Esophagus squamous epithelium (tissue), 4 donors: ENCODE results near the gene PLSCR4.

Source experiments
- CTCF ChIP-seq, 6 experiments: fragments of 450-650 bp in 4 of 6; fragments of 200-600 bp in 2 of 6; sonication (generic) in 2 of 6; IDR thresholded peaks; one replicate each; pipeline ENCODE4 v1.5.1; 2016 to 2019; ENCODE audit warnings: antibody characterized with exemption in 6 of 6, mild to moderate bottlenecking in 4 of 6, moderate library complexity in 4 of 6
- POLR2A ChIP-seq, 4 donors: fragments of 450-650 bp; IDR thresholded peaks; one replicate each; pipeline ENCODE4 v1.6.1; 2017; ENCODE audit warnings: antibody characterized with exemption in 4 of 4, mild to moderate bottlenecking in 4 of 4, moderate library complexity in 3 of 4

DNA sequence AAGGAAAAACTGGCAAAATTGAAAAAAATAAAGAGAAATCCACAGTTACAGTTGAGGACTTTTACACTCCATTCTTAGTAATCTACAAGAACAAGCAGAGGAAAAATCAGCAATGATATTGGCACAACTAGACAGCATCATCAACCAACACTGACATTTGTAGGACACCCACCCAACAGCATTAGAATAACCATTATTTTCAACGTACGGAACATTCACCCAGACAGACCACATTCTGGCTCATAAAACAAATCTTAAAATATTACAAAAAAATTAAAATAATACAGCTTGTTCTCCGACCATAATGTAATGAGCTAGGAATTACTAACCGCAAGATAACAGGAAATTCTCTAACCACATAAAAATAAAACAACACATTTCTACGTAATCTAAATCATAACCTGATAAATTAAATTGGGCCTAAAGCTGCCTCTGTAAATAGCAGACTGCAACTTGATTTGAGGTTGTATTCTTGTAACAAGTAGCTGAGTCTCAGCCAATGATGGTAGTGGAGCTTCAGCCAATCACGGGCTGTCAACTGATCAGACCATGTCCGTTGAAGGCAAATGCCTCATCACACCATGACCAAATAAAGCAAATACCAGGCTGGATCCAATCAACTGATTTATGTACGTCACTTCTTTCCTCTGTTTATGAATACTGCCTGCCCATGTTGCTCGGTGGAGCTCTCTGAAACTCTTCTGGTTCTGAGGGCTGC, 9.2 kb downstream of the PLSCR4 start:
- no peak for TF ChIP-seq CTCF (IDR thresholded peaks at IDR 0.05)
- no peak for TF ChIP-seq POLR2A (IDR thresholded peaks at IDR 0.05)
